Fibroblast of the aortic adventitia (primary cell): ENCODE data around the gene ZNF547. TPM values are rescaled to one million over a fixed set of nuclear protein-coding genes. Genes with fewer than 3 reads are reported as not detected.

Source experiments
- DNase-seq: peaks from one replicate; pipeline ENCODE4 v3.0.0-alpha.2; 2010; ENCODE audit warnings: low read depth
- H3K4me3 ChIP-seq: 2 replicates; pipeline ENCODE4 v1.5.1; 2011; ENCODE audit warnings: low read depth, mild to moderate bottlenecking, control low read depth, low read length, moderate library complexity
- total RNA-seq: library from RNA; depleted of rRNA; stranded (reverse); fragments of >200 nt; gene quantifications from 2 replicates; pipeline ENCODE4 v1.2.3, GENCODE V29; 2012; ENCODE audit warnings: low replicate concordance
- TF ChIP-seq, protein P1 (sequence below): IDR thresholded peaks from 2 replicates; pipeline ENCODE4 v1.5.1; 2011; ENCODE audit warnings: mild to moderate bottlenecking, low read length, control low read depth, inconsistent platforms; ENCODE audit not compliant: insufficient read depth

Gene ZNF547
- total RNA-seq: 2.5 and 4.1 TPM in 2 replicates

DNA sequence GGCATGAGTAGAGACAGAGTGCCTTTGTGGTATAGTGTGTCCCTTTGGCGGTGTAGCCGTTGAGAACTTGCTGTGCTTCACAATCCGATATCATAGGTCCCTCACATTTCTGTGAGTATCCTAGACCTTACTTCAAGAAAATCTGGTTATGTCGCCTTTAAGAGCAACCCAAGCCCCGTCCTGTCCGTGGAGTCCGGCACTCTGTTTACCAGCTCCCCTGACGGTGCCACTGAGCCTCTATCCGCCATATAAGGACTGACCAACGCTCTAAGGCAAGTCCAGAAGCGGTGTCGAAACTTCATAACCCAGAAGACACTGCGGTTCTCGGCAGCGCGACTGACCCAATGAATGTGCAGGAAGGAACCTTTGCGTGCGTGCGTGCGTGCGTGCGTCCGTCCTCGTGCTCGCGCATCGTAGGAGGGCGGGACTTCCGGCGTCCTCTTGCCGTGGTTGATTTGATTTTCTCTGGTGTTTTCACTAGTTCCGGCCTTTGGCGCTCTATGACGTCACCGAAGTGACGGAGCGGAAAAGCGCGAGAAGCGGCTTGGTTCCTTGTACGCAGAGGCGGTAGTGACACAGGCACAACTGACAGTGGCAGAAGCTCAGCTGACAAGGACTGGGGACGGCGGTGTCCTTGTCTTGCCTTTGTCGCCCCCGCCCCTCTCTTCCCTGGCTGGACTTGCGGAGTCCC lies at the start of gene ZNF547, which contains the start of gene TRAPPC2B:
ZNF547 (plus strand) TSS at position 555 of the 691 bp plus-strand sequence. CDS start 5,005 bp downstream, outside the sequence.
TRAPPC2B (plus strand) TSS at position 555 of the 691 bp plus-strand sequence. CDS start 1,283 bp downstream, outside the sequence.
- DNase-seq: peak; percentile 99
- TF ChIP-seq, protein P1, sequence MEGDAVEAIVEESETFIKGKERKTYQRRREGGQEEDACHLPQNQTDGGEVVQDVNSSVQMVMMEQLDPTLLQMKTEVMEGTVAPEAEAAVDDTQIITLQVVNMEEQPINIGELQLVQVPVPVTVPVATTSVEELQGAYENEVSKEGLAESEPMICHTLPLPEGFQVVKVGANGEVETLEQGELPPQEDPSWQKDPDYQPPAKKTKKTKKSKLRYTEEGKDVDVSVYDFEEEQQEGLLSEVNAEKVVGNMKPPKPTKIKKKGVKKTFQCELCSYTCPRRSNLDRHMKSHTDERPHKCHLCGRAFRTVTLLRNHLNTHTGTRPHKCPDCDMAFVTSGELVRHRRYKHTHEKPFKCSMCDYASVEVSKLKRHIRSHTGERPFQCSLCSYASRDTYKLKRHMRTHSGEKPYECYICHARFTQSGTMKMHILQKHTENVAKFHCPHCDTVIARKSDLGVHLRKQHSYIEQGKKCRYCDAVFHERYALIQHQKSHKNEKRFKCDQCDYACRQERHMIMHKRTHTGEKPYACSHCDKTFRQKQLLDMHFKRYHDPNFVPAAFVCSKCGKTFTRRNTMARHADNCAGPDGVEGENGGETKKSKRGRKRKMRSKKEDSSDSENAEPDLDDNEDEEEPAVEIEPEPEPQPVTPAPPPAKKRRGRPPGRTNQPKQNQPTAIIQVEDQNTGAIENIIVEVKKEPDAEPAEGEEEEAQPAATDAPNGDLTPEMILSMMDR: no peak
- peak within 1 kb of the TSS; percentile 90 for H3K4me3 ChIP-seq

DNA sequence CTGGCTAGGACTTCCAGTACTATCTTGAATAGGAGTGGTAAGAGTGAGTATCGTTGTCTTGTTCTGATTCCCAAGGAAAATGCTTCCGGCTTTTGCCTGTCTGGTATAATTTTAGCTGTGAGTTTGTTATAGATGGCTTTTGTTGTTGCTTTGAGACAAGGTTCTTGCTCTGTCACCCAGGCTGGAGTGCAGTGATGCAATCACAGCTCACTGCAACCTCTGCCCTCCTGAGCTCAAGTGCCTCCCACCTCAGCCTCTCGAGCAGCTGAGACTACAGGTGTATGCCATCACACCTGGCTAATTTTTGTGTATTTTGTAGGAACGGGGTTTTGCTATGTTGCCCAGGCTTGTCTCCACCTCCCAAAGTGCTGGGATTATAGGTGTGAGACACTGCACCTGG lies 49.2 kb upstream of the ZNF547 start:
- no peak for DNase-seq
- H3K4me3 ChIP-seq: no peak overlapping the region
- TF ChIP-seq, protein P1: no peak

DNA sequence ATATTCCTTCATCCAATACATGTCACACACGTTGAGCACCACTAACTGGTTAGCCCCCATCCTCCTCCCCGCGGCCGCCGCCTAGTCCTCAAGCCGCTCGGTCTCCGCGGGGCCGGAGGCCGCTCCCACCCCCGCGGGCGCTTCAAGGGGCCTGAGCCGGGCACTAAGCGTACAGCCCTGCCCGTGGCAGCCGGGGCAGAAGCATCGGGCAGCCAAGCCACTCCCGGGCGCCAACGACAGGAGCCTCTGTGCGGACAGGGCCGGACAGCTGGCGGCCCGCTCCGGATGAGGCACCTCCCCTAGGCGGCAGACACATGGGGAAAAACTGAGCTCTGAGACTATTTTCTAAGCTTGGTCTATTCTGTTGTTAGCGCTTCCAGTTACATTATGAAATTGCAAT lies 45.8 kb upstream of the ZNF547 start:
- TF ChIP-seq, protein P1: no peak
- peak overlapping the region; percentile 5 for H3K4me3 ChIP-seq
- DNase-seq: no peak

DNA sequence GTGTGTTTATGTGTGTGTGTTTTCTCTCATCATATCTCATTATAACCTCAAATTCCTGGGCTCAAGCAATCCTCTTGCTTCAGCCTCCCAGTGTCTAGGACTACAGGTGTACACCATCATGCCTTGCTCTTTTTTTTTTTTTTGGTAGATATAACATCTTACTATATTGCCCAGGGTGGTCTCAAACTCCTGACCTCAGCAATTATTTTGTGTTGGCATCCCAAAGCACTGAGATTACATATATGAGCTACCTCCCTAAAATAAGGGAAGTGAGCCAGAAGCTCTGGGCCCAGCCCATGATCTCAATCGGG lies 43.5 kb upstream of the ZNF547 start:
- H3K4me3 ChIP-seq: peak overlapping the region; percentile 85
- TF ChIP-seq, protein P1: no peak

GRCh38 chr19:57320180-57321084 lies 42.9 kb upstream of the ZNF547 start, which contains the start of gene ZNF543:
Gene ZNF543 (plus strand): TSS chr19:57320472. CDS start chr19:57320854, 382 bp downstream.
- peak within 1 kb of the TSS; percentile 85 for H3K4me3 ChIP-seq
- peak; percentile 95 for DNase-seq
- TF ChIP-seq, protein P1: no peak

More for the DNA sequence above, 43.5 kb upstream of the ZNF547 start:
- DNase-seq: no peak

GRCh38 chr19:57321116-57321515 lies 42.2 kb upstream of the ZNF547 start:
- TF ChIP-seq, protein P1: no peak
- peak overlapping the region; percentile 85 for H3K4me3 ChIP-seq
- DNase-seq: no peak
